Astrocyte of the cerebellum (primary cell): ENCODE measurements around the gene USP47.

Experiments used
- DNase-seq: peaks from one replicate; pipeline ENCODE4 v3.0.0-alpha.2; 2011; ENCODE audit warnings: low read depth
- H3K4me3 ChIP-seq: 2 replicates; pipeline ENCODE4 v1.5.1; 2011; ENCODE audit warnings: mild to moderate bottlenecking, low read depth, low read length, moderate library complexity
- in situ Hi-C: cut with HindIII; loops from 2 replicates; pipeline ENCODE4 v1.10.0; 2017; ENCODE audit warnings: low sequenced_read_pairs
- TF ChIP-seq, protein P1 (sequence below): IDR thresholded peaks from 2 replicates; pipeline ENCODE4 v1.5.1; 2012; ENCODE audit warnings: low read length, low read depth, moderate library complexity, mild to moderate bottlenecking; ENCODE audit errors: missing control alignments

The USP47 gene

DNA sequence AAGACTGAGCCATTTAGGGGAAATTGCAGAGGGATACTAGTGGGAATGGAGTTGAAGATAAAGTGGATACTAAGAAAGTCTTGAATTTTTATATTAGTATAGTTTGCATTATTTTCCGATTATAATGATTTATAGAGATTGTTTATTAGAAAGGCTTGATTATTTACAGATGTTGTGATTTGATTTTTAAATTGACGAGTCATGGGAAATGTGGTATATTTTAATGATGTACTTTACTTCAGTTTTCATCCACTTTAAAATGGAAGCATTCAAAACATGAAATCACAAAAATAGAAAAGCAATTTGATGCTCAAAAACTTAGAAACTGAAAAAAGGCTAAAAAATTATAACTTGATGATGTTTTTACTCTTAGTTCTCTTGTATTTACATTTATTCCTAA, 21.2 kb downstream of the USP47 start:
- TF ChIP-seq, protein P1, sequence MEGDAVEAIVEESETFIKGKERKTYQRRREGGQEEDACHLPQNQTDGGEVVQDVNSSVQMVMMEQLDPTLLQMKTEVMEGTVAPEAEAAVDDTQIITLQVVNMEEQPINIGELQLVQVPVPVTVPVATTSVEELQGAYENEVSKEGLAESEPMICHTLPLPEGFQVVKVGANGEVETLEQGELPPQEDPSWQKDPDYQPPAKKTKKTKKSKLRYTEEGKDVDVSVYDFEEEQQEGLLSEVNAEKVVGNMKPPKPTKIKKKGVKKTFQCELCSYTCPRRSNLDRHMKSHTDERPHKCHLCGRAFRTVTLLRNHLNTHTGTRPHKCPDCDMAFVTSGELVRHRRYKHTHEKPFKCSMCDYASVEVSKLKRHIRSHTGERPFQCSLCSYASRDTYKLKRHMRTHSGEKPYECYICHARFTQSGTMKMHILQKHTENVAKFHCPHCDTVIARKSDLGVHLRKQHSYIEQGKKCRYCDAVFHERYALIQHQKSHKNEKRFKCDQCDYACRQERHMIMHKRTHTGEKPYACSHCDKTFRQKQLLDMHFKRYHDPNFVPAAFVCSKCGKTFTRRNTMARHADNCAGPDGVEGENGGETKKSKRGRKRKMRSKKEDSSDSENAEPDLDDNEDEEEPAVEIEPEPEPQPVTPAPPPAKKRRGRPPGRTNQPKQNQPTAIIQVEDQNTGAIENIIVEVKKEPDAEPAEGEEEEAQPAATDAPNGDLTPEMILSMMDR = no peak
- in situ Hi-C loops = no loop called here
- no peak overlapping the region for H3K4me3 ChIP-seq
- DNase-seq = no peak

DNA sequence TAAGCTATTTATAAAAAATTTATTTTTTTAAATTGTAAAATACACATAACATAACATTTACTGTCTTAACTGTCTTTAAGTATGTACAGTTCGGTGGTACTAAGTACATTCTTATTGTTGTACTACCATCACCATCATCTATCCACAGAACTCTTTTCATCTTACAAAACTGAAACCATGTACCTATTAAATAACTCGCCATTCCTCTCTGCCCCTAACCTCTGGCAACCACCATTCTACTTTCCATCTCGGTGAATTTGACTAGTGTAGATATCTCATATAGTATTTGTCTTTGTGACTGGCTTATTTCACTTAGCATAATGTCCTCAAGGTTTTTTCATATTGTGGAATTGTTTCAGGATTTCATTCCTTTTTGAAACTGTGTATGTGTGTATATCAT, 22.6 kb downstream of the USP47 start:
- no peak for DNase-seq
- no peak overlapping the region for H3K4me3 ChIP-seq
- TF ChIP-seq, protein P1 = no peak
- in situ Hi-C loops = no loop called here

DNA sequence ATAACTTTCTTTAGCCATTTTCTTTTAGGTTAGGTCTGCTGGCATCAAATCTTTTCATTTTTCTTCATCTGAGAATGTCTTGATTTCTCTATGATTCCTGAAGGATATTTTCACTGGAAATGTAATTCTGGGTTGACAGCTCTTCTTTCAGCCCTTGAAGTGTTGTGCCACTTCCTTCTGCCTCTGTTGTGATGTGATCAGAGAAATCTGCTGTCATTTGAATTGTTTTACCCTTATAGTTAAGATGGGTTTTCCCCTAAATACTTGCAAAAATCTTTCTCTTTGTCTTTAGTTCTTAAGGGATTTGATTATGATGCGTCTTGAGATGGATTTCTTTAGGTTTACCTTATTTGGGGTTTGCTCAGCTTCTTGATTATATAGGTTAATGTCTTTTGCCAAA, 23.0 kb downstream of the USP47 start:
- DNase-seq = no peak
- no peak overlapping the region for H3K4me3 ChIP-seq
- TF ChIP-seq, protein P1 = no peak
- in situ Hi-C loops = no loop called here

DNA sequence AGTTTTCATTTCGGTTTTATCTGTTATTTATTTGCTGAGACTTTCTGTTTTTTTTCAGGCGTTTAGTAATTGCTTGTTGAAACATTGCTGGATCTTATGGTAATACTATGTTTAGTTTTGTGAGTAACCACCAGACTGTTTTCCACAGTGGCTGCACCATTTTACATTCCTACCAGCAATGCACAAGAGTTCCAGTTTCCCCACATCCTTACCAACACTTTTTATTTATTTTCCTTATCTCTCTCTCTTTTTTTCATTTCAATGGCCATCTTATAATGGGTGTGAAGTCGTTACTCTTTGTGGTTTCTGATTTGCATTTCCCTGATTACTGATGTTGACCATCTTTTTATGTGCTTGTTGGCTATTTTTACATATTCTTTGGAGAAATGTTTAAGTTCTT, 23.7 kb downstream of the USP47 start:
- no peak overlapping the region for H3K4me3 ChIP-seq
- no peak for DNase-seq
- TF ChIP-seq, protein P1 = no peak
- in situ Hi-C loops = no loop called here

DNA sequence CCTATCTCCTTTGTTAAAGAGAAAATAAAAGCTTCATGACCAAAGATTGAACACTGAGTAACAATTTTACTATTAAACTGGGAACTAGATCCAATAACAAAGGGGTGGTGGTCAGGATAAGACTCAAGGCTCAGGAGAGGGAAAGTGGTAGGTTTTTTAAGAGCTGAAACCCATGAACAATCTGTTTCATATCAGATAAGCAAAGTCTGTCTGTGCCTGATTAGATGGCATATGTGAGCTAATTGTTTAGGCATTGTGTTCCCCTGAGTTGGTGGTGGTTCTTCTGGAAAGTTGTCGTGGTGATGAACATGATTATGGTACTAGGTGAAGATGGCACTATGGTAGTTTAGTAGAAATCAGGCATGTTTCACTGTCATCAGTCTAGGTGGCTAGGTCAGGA, 24.4 kb downstream of the USP47 start:
- DNase-seq = no peak
- in situ Hi-C loops = no loop called here
- TF ChIP-seq, protein P1 = no peak
- no peak overlapping the region for H3K4me3 ChIP-seq

DNA sequence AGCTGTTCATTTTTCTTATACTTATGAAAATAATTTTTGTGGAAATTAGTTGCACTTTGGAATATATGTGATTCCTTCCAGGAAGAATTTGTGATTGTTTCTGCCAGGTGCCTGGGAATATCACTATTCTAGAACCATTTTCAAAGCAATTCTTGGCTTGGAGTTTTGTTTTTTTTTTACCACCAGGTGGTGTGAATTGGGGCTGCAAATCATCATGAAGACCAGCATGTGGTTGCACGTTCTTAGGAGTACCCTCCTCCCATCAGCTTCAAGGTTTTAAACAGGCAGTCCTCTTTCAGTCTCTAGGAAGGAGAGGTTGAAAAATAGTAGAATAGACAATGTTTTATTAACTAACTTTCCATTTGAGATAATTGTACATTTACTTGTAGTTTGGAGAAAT, 25.9 kb downstream of the USP47 start:
- DNase-seq = no peak
- H3K4me3 ChIP-seq = no peak overlapping the region
- in situ Hi-C loops = no loop called here
- TF ChIP-seq, protein P1 = no peak

DNA sequence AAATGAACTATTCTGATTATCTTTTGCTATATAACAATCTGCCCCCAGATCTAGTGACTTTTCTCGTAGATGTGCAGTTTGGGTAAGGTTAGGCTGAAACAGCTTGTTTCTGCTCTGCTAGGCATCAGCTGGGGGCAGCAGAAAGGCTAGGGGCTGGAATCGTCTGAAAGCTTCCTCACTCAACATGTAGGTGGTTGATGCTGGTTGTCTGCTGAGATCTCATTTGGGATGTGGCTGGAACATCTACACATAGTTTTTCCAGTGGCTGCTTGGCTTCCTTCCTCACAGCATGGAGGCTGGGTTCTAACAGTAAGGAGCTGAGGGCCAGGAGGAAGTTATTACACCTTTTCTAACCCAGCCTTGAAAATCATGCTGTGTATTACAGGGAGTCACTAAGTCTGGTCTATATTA, 30.2 kb downstream of the USP47 start:
- in situ Hi-C loops = no loop called here
- no peak overlapping the region for H3K4me3 ChIP-seq
- DNase-seq = no peak
- TF ChIP-seq, protein P1 = no peak
